ENCODE results near the gene PLEKHA6.

Gene PLEKHA6

DNA sequence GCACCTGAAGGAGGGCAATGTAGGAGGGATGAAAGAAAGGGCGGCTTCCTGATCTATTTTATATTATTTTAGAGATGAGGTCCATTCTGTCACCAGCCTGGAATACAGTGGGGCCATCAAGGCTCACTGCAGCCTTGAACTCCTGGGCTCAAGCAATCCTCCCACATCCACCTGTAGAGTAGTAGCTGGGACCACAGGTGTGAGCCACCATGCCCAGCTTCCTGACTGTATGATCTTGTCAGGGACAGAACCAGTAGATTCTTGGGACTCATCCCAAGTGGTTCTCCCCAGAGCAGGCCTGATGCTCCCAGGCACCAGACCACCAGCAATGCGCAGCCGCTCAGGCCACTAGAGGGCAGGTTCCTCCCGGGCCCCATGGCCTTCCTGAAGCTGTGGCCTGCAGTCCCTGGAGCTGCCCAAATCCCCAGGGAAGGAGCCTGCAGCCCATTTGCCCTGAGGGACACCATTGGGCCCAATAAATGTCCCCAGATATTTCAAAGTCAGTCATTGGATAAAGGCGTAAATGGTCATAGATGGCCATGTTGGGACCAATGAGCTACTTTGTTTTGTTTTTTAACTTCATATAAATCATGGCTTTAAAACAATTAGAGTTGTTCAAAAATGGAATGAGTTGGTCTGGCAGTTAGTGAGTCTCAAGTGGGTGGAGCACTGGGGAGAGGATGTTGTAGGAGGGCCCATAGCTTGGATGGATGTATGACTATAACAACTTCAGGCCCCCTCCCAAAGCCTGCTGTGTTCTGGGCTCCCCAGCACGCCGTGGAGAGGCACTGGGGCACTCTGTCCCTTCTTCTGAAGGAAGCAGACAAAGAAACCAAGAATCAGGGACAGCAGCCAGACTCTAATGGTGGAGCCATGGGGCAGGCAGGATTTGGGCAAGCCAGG lies 101.3 kb downstream of the PLEKHA6 start:
- TF ChIP-seq SPI1 (IDR thresholded peaks at IDR 0.05; ENCODE audit: low read depth, low read length) (no peak), POU2F2 (IDR thresholded peaks at IDR 0.05; ENCODE audit: low read depth, low read length) (no peak), TAF1 (IDR thresholded peaks at IDR 0.05; ENCODE audit: low read depth, low read length) (no peak), PAX5 (IDR thresholded peaks at IDR 0.05; ENCODE audit: insufficient read depth, low read length, severe bottlenecking) (no peak), POLR2AphosphoS5 (IDR thresholded peaks at IDR 0.05; ENCODE audit: low read depth, low read length) (no peak), POLR2A (IDR thresholded peaks at IDR 0.05; ENCODE audit: low read depth, low read length) (no peak)
- DNase-seq (ENCODE audit: insufficient read length, low spot score) (peak; percentile 69), FAIRE-seq (no peak)

DNA sequence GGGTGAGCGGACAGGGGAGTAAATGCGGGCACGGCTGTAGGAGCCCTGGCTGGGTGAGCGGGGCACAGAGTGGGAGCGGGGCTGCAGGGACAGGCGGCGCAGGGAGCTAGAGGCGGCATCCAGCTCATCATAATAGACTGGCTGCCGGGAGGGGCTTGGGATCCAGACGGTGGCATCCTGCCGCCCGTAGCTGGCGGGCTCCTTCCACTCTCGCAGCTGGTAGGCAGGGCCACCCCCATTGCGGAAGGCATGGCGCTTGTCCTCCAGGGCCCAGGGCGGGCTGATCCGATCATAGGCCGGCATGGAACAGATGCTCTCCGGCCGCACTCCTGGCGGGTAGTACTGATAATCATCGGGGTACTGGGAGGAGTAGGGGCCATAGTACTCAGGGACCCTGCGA lies 102.3 kb downstream of the PLEKHA6 start:
- TF ChIP-seq POLR2AphosphoS5 (IDR thresholded peaks at IDR 0.05; ENCODE audit: low read depth, low read length), result no peak
- no peak for TF ChIP-seq POU2F2 (IDR thresholded peaks at IDR 0.05; ENCODE audit: low read depth, low read length)
- TF ChIP-seq TAF1 (IDR thresholded peaks at IDR 0.05; ENCODE audit: low read depth, low read length), result no peak
- TF ChIP-seq SPI1 (IDR thresholded peaks at IDR 0.05; ENCODE audit: low read depth, low read length), result no peak
- no peak for TF ChIP-seq POLR2A (IDR thresholded peaks at IDR 0.05; ENCODE audit: low read depth, low read length)
- no peak for TF ChIP-seq PAX5 (IDR thresholded peaks at IDR 0.05; ENCODE audit: insufficient read depth, low read length, severe bottlenecking)
- no peak for FAIRE-seq
- no peak for DNase-seq (ENCODE audit: insufficient read length, low spot score)

- no peak for DNase-seq (ENCODE audit: insufficient read length, low spot score)
- TF ChIP-seq TAF1 (IDR thresholded peaks at IDR 0.05; ENCODE audit: low read depth, low read length) (no peak), POLR2AphosphoS5 (IDR thresholded peaks at IDR 0.05; ENCODE audit: low read depth, low read length) (no peak), PAX5 (IDR thresholded peaks at IDR 0.05; ENCODE audit: insufficient read depth, low read length, severe bottlenecking) (no peak), SPI1 (IDR thresholded peaks at IDR 0.05; ENCODE audit: low read depth, low read length) (no peak), POLR2A (IDR thresholded peaks at IDR 0.05; ENCODE audit: low read depth, low read length) (no peak), POU2F2 (IDR thresholded peaks at IDR 0.05; ENCODE audit: low read depth, low read length) (no peak)
- FAIRE-seq, result no peak
These were observed 103.2 kb downstream of the PLEKHA6 start for GRCh38 chr1:204256531-204256930.

GRCh38 chr1:204255966-204256365 lies 103.8 kb downstream of the PLEKHA6 start:
- DNase-seq (ENCODE audit: insufficient read length, low spot score) (no peak), FAIRE-seq (no peak)
- no peak for TF ChIP-seq POU2F2 (IDR thresholded peaks at IDR 0.05; ENCODE audit: low read depth, low read length)

DNA sequence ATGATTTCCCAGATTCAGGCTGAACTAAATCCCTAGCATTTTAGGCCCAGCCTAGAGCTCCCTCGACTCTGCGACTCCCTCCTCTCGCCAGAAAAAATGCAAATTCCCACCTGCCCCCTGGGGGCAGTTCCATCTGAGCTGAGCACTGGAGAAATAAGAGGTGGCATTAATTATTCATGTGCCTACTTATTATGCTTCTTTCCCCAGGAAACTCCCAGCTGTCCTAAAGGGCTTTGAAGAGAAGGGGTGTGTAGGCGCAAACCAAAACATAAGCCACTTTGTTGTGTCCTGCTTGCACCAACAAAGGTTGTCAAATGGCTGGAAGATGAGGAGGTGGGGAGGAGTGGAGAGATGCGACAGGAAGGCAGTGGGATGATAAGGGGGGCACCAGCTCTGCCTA lies 104.5 kb downstream of the PLEKHA6 start:
- FAIRE-seq, result no peak
- TF ChIP-seq POLR2A (IDR thresholded peaks at IDR 0.05; ENCODE audit: low read depth, low read length) (no peak), SPI1 (IDR thresholded peaks at IDR 0.05; ENCODE audit: low read depth, low read length) (no peak), POLR2AphosphoS5 (IDR thresholded peaks at IDR 0.05; ENCODE audit: low read depth, low read length) (no peak), PAX5 (IDR thresholded peaks at IDR 0.05; ENCODE audit: insufficient read depth, low read length, severe bottlenecking) (no peak), POU2F2 (IDR thresholded peaks at IDR 0.05; ENCODE audit: low read depth, low read length) (no peak), TAF1 (IDR thresholded peaks at IDR 0.05; ENCODE audit: low read depth, low read length) (no peak)
- DNase-seq (ENCODE audit: insufficient read length, low spot score), result no peak

DNA sequence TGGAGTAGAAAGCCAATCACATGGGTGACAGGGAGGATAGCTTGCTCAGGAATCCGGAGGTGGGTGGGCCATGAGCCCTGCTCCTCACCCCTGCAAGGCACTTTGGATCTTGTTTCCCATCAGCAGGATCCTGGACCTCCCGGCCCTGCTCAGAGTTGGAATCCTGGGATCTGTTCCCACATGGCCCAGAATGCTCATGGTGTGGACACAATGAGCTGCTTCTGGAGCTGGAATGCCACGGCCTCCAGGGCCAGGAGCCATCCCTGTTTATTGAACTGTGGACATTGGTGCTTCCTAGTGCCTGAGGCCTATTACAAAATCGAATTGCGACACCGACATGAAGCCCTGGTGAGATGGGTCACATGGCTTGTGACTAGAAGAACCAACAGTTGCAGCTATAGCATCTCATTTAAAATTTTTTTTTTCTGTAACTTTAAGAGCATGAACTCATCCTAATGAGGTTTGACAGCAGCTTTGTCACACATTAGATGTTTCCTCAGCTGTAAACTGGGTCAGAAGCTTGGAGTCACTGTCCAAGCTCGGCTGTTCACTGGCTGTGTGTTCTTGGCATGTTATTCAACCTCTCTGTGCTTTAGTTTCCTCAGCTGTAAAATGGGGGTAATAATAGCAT lies 105.6 kb downstream of the PLEKHA6 start:
- TF ChIP-seq TAF1 (IDR thresholded peaks at IDR 0.05; ENCODE audit: low read depth, low read length) (no peak), PAX5 (IDR thresholded peaks at IDR 0.05; ENCODE audit: insufficient read depth, low read length, severe bottlenecking) (no peak)
- FAIRE-seq, result no peak
- DNase-seq (ENCODE audit: insufficient read length, low spot score), result no peak

DNA sequence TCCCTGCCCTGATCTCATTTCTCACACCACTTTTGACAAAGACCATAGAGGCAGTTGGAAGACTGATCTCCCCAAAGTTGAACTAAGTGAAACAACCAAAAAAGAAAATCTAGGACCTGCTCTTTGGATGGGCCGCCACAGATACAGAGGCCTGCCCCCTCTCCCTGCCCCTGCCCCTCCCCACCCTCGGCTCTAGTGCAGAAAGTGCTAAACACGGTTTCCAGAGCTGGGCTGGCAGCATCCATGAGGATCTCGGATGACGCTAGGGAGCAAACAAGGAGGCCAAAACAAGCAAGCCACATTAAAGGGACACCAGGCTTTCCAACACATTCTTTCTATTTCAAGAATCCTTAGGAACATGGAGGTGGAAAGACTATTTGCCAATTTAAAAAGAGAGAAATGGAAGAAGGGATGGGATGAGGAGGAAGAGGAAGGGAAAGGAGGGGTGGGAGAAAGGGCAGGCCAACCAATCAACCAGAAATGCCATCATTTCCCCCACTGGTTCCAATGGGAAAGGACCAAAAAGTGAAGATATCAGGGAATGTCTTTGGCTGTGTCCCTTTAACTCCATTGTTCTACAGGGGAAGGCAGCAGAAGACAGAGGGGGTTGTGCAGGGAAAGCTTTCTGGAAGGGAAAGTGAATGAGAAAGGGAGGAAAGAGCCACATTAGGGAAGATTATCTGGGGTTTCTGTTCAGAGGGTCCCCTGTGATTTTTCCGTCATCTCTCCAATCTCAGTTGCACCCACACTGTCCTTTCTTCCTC lies 107.6 kb downstream of the PLEKHA6 start:
- DNase-seq (ENCODE audit: insufficient read length, low spot score) (no peak), FAIRE-seq (no peak)
- TF ChIP-seq SPI1 (IDR thresholded peaks at IDR 0.05; ENCODE audit: low read depth, low read length) (no peak), PAX5 (IDR thresholded peaks at IDR 0.05; ENCODE audit: insufficient read depth, low read length, severe bottlenecking) (no peak), POU2F2 (IDR thresholded peaks at IDR 0.05; ENCODE audit: low read depth, low read length) (no peak), POLR2AphosphoS5 (IDR thresholded peaks at IDR 0.05; ENCODE audit: low read depth, low read length) (no peak), TAF1 (IDR thresholded peaks at IDR 0.05; ENCODE audit: low read depth, low read length) (no peak), POLR2A (IDR thresholded peaks at IDR 0.05; ENCODE audit: low read depth, low read length) (no peak)

DNA sequence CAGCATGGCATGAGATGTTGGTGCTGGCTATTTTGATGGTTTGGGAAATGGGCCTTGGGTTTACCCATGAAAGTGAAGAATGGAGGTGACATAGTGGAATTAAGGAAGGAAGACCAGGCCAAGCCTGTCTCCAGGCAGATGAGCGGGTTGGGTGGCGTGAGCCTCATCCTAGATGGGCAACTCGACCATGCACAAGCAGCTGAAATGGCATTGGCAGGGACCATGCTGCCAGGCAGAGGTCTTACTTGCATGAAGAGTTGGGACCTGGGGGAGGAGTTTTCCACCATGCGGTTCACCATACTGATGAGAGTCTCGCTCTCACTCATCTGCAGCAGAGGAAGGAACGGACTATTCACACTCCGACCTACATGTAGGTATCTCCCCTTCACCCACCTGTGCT lies 108.4 kb downstream of the PLEKHA6 start:
- FAIRE-seq, result no peak
- DNase-seq (ENCODE audit: insufficient read length, low spot score), result no peak
- no peak for TF ChIP-seq PAX5 (IDR thresholded peaks at IDR 0.05; ENCODE audit: insufficient read depth, low read length, severe bottlenecking)
- no peak for TF ChIP-seq POLR2AphosphoS5 (IDR thresholded peaks at IDR 0.05; ENCODE audit: low read depth, low read length)
- no peak for TF ChIP-seq SPI1 (IDR thresholded peaks at IDR 0.05; ENCODE audit: low read depth, low read length)
- no peak for TF ChIP-seq POLR2A (IDR thresholded peaks at IDR 0.05; ENCODE audit: low read depth, low read length)
- no peak for TF ChIP-seq TAF1 (IDR thresholded peaks at IDR 0.05; ENCODE audit: low read depth, low read length)
- TF ChIP-seq POU2F2 (IDR thresholded peaks at IDR 0.05; ENCODE audit: low read depth, low read length), result no peak

DNA sequence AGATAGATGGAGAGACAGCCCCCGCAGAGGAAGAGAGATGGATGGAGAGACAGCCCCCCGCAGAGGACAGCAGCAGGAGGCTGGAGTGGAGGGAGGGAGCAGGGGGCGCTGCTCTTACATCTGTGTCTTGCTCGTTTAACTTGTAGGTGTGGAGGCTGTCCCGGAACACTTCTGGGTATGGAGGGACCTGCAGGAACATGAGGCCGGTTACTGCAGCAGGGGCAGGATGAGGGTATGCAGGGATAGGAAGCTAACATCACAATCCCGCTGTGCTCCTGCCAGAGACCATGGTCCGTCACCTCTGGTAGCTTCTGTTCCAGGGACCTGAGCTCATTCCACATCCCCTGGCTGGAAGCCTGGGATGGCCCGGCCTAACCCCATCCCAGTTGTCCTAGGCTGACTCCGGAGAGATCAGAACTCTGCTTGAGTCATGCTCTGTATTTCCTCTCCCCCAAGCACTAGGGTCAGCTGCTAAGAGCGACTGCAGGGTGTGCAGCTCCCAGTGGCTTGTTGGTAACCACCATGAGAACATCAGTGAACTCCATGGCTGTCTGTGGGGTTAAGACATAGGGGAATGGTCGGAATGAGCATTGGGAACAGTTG lies 109.2 kb downstream of the PLEKHA6 start:
- no peak for DNase-seq (ENCODE audit: insufficient read length, low spot score)
- no peak for FAIRE-seq
- TF ChIP-seq PAX5 (IDR thresholded peaks at IDR 0.05; ENCODE audit: insufficient read depth, low read length, severe bottlenecking) (no peak), SPI1 (IDR thresholded peaks at IDR 0.05; ENCODE audit: low read depth, low read length) (no peak), POLR2AphosphoS5 (IDR thresholded peaks at IDR 0.05; ENCODE audit: low read depth, low read length) (no peak), POLR2A (IDR thresholded peaks at IDR 0.05; ENCODE audit: low read depth, low read length) (no peak), TAF1 (IDR thresholded peaks at IDR 0.05; ENCODE audit: low read depth, low read length) (no peak), POU2F2 (IDR thresholded peaks at IDR 0.05; ENCODE audit: low read depth, low read length) (no peak)

Data from GM12891 (cell line).